HUES6 (cell line): ENCODE data around the gene TMEM134.
"Not testable (repeated sequence)": the region's sequence is repeated elsewhere in the genome, so short reads cannot be mapped to it uniquely, and the experiment has no call there.

Source experiments
- H3K27ac ChIP-seq: 2 replicates; pipeline ENCODE4 v1.7.0; 2013; ENCODE audit warnings: low read depth, mild to moderate bottlenecking, low read length, inconsistent platforms
- H3K27me3 ChIP-seq: 2 replicates; pipeline ENCODE4 v1.6.1; 2013; ENCODE audit warnings: low read length; ENCODE audit not compliant: control insufficient read depth, insufficient read depth
- H3K36me3 ChIP-seq: 2 replicates; pipeline ENCODE4 v1.6.1; 2013; ENCODE audit warnings: low read length; ENCODE audit not compliant: control insufficient read depth, insufficient read depth
- H3K4me1 ChIP-seq: 2 replicates; pipeline ENCODE4 v1.6.1; 2013; ENCODE audit warnings: low read length; ENCODE audit not compliant: control insufficient read depth, insufficient read depth
- H3K4me3 ChIP-seq: 2 replicates; pipeline ENCODE4 v1.5.1; 2013; ENCODE audit warnings: low read depth, low read length
- H3K9ac ChIP-seq: one replicate; pipeline ENCODE4 v1.6.1; 2013; ENCODE audit warnings: mild to moderate bottlenecking, low read length
- H3K9me3 ChIP-seq: 2 replicates; pipeline ENCODE4 v1.6.1; 2013; ENCODE audit warnings: low read depth, low read length; ENCODE audit not compliant: control insufficient read depth, insufficient read depth

Gene TMEM134

GRCh38 chr11:67468759-67469507 is at the start of gene TMEM134:
TMEM134 (minus strand) TSS chr11:67469251; CDS start chr11:67469192, 59 bp downstream.
- Histone ChIP-seq H3K4me3 (peak within 1 kb of the TSS; percentile 88), H3K4me1 (peaks cover 15% of the 10 kb centered on the region), H3K27me3 (no peaks in the 10 kb centered on the region), H3K9me3 (no peaks in the 10 kb centered on the region), H3K9ac (peak within 1 kb of the TSS; percentile 54), H3K36me3 (no peaks in the 10 kb centered on the region), H3K27ac (peak within 1 kb of the TSS; percentile 45; the same call in 1 of the 2 replicates)

DNA sequence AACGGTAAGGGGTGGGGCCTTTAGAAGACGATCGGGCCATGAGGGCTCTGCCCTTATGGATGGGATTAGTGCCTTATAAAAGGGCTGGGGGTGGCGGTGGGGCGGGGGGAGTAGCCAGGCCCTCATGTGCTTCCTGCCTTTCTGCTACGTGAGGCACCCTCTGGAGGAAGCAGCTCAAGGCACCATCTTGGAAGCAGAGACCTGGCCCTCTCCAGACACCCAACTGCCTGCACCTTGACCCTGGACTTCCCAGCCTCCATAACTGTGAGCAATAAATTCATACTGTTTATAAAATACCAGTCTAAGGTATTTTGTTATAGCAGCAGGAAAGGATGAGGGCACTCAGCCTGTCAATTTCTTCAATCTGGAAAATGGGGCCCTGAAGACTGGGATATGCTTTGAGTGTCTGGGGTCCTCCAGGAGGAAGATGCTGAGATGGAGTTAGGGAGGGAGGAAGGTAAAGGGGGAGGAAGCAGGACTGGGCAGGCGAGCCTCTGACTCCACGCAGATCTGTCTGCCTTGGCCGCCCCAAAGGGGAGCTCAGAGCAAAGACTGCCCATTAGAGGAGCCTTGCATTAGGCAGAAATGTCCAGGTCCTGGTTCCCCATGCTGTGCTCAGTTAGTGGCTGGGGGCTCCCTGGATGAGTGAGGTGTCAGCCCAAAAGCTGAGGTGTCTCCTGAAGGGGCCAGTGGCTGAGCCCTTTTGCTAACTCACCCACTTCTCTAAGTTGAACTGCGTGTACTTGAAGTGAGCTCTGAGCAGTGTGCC is 48.9 kb upstream of the TMEM134 start:
- Histone ChIP-seq H3K27ac (no peak overlapping the region), H3K9me3 (no peaks in the 10 kb centered on the region), H3K27me3 (peaks cover 7% of the 10 kb centered on the region; the same call in 1 of the 2 replicates), H3K4me3 (no peak overlapping the region), H3K4me1 (no peaks in the 10 kb centered on the region), H3K36me3 (no peaks in the 10 kb centered on the region), H3K9ac (no peak overlapping the region)

GRCh38 chr11:67516806-67517205 is 47.8 kb upstream of the TMEM134 start:
- no peaks in the 10 kb centered on the region for H3K9me3 ChIP-seq

GRCh38 chr11:67514116-67514515 is 45.1 kb upstream of the TMEM134 start:
- no peak overlapping the region for H3K4me3 ChIP-seq
- H3K9me3 ChIP-seq: no peaks in the 10 kb centered on the region
- H3K9ac ChIP-seq: no peak overlapping the region
- no peak overlapping the region for H3K27ac ChIP-seq
- no peaks in the 10 kb centered on the region for H3K36me3 ChIP-seq
- H3K4me1 ChIP-seq: no peaks in the 10 kb centered on the region
- H3K27me3 ChIP-seq: peaks cover 10% of the 10 kb centered on the region; the same call in 1 of the 2 replicates

More at GRCh38 chr11:67516806-67517205, 47.8 kb upstream of the TMEM134 start:
- no peaks in the 10 kb centered on the region for H3K4me1 ChIP-seq
- no peak overlapping the region for H3K27ac ChIP-seq
- H3K27me3 ChIP-seq: peaks cover 7% of the 10 kb centered on the region; the same call in 1 of the 2 replicates
- no peak overlapping the region for H3K4me3 ChIP-seq
- no peaks in the 10 kb centered on the region for H3K36me3 ChIP-seq
- H3K9ac ChIP-seq: no peak overlapping the region

DNA sequence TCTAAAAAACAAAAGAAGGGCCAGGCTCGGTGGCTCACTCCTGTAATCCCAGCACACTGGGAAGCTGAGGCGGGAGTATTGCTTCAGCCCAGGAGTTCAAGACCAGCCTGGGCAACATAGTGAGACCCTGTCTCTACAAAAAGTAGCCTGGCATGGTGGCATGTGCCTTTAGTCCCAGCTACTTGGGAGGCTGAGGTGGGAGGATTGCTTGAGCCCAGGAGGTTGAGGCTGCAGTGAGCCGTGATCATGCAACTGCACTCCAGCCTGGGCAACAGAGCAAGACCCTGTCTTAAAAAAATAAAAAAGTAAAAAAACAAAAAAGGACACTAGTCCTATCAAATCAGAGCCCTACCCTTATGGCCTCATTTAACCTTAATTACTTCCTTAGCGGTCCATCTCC is 42.5 kb upstream of the TMEM134 start:
- not testable (repeated sequence) for H3K27me3 ChIP-seq, H3K9me3 ChIP-seq, H3K27ac ChIP-seq, H3K4me1 ChIP-seq, H3K9ac ChIP-seq, H3K4me3 ChIP-seq, H3K36me3 ChIP-seq

GRCh38 chr11:67510023-67510345 is 40.9 kb upstream of the TMEM134 start:
- Histone ChIP-seq H3K27ac (no peak overlapping the region), H3K4me3 (no peak overlapping the region), H3K4me1 (peaks cover 18% of the 10 kb centered on the region), H3K9me3 (no peaks in the 10 kb centered on the region), H3K9ac (no peak overlapping the region), H3K27me3 (peaks cover 10% of the 10 kb centered on the region; the same call in 1 of the 2 replicates), H3K36me3 (0 out of 2 replicates have a peak, but pooled peaks cover 2% of the 10 kb centered on the region)

DNA sequence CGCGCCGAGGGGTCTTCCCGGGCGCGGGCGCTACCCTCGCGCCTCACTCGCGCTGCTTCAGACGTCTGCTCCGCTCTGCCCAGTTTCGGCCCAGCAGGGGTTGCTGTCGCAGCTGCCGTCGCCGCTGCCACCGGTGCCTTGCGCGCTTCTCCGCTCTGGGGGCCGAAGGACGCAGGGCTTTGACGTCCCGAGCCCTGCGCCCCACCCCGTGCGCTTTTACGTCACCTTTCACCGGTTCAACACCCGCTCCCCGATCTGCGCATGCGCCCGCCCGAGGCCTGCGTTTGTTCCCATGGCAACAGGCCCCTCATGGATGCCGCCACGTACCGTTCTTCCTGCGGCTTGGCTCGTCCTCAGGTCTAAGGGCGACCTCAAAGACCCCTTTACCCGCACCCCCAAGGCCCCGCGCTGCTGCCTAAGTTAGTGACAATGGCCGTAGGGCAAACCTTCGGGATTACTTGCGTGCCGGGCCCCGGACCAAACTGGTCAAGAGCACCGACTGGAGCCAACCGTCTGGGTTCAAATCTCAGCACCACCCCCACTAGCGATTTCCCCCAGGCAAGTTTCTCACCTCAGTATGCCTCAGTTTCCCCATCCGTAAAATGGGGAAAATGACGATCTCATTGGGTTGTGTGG is 39.6 kb upstream of the TMEM134 start:
- peak overlapping the region; percentile 75; the same call in 1 of the 2 replicates for H3K27ac ChIP-seq
- H3K36me3 ChIP-seq: 0 out of 2 replicates have a peak, but pooled peaks cover 2% of the 10 kb centered on the region
- peaks cover 21% of the 10 kb centered on the region for H3K4me1 ChIP-seq
- no peaks in the 10 kb centered on the region for H3K9me3 ChIP-seq
- peak overlapping the region; percentile 67 for H3K9ac ChIP-seq
- H3K27me3 ChIP-seq: peaks cover 7% of the 10 kb centered on the region
- H3K4me3 ChIP-seq: peak overlapping the region; percentile 89

DNA sequence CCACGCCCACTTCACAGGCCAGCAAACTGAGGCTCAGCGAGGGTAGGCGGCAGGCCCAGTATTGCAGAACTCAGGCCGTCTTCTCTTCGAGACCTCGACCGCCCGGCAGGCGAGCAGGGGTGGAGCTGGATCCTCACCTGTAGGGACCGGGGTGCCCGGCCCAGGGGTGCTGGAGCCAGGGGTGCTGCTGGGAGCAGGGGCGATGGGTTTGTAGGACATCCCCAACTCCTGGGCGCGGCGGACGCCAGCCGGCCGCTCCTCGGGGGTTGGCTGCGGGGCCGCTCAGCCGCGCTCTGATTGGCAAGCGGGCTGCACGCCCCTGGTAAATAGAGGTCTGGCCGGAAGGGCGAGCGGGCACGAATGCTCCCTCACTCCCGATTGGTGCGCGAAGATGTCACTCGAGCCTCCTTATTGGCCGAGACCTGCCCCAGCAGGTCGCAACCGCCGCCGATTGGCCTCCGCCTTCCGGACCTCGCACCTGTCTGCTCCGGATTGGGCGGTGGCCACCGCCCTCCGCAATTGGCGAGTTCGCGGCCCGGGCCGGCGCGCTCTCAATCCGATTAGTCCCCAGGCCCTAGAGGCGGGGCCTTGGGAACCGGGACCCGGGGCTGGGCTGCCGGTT is 38.9 kb upstream of the TMEM134 start, which contains the start of gene CDK2AP2:
TSS of gene CDK2AP2 (minus strand) at position 299 of the 622 bp plus-strand sequence. CDS start at position 219, 80 bp downstream.
- peaks cover 11% of the 10 kb centered on the region for H3K27me3 ChIP-seq
- H3K27ac ChIP-seq: peak within 1 kb of the TSS; percentile 75; the same call in 1 of the 2 replicates
- H3K9ac ChIP-seq: peak within 1 kb of the TSS; percentile 67
- H3K36me3 ChIP-seq: 0 out of 2 replicates have a peak, but pooled peaks cover 2% of the 10 kb centered on the region
- no peaks in the 10 kb centered on the region for H3K9me3 ChIP-seq
- peaks cover 23% of the 10 kb centered on the region for H3K4me1 ChIP-seq
- peak within 1 kb of the TSS; percentile 89 for H3K4me3 ChIP-seq

- peaks cover 11% of the 10 kb centered on the region for H3K27me3 ChIP-seq
- 0 out of 2 replicates have a peak, but pooled peaks cover 2% of the 10 kb centered on the region for H3K36me3 ChIP-seq
- no peaks in the 10 kb centered on the region for H3K9me3 ChIP-seq
- H3K4me1 ChIP-seq: peaks cover 23% of the 10 kb centered on the region
- peak overlapping the region; percentile 30 for H3K9ac ChIP-seq
- peak overlapping the region; percentile 89 for H3K4me3 ChIP-seq
- H3K27ac ChIP-seq: no peak overlapping the region
These were observed 38.3 kb upstream of the TMEM134 start for GRCh38 chr11:67507242-67507863.

- Histone ChIP-seq H3K9me3 (no peaks in the 10 kb centered on the region), H3K4me1 (peaks cover 23% of the 10 kb centered on the region), H3K27me3 (peaks cover 11% of the 10 kb centered on the region), H3K4me3 (no peak overlapping the region), H3K27ac (no peak overlapping the region), H3K36me3 (peaks cover 5% of the 10 kb centered on the region), H3K9ac (no peak overlapping the region)
These were observed 37.5 kb upstream of the TMEM134 start for GRCh38 chr11:67506426-67507051.
